Chondrocyte (in vitro differentiated cells): ENCODE data around the gene TMEM170A. TPM values are rescaled to one million over a fixed set of nuclear protein-coding genes. Genes with fewer than 3 reads are reported as not detected.
"Not testable (repeated sequence)": the region's sequence is repeated elsewhere in the genome, so short reads cannot be mapped to it uniquely, and the experiment has no call there.

Experiments
- DNase-seq: peaks from one replicate; pipeline ENCODE4 v3.0.0; 2021; ENCODE audit warnings: mixed read lengths, low spot score
- H3K27ac Mint-ChIP-seq: one replicate; pipeline ENCODE4 v1.8.0; 2021; ENCODE audit warnings: mild to moderate bottlenecking, moderate library complexity, mixed read lengths; ENCODE audit not compliant: unreplicated experiment
- H3K27me3 Mint-ChIP-seq: 2 replicates; pipeline ENCODE4 v1.8.0; 2021; ENCODE audit warnings: low read depth, mixed read lengths
- H3K36me3 Mint-ChIP-seq: 2 replicates; pipeline ENCODE4 v1.8.0; 2021; ENCODE audit warnings: low read depth, mixed read lengths
- H3K4me1 Mint-ChIP-seq: 2 replicates; pipeline ENCODE4 v1.8.0; 2021; ENCODE audit warnings: low read depth, mild to moderate bottlenecking, mixed read lengths
- H3K4me3 Mint-ChIP-seq: one replicate; pipeline ENCODE4 v1.8.0; 2021; ENCODE audit warnings: mild to moderate bottlenecking, moderate library complexity, mixed read lengths; ENCODE audit not compliant: unreplicated experiment
- H3K9me3 Mint-ChIP-seq: 2 replicates; pipeline ENCODE4 v1.8.0; 2021; ENCODE audit warnings: low read depth, mixed read lengths
- CTCF ChIP-seq: fragments of 200-600 bp; sonication (generic); IDR thresholded peaks from 2 replicates; pipeline ENCODE4 v1.5.0; 2021; ENCODE audit warnings: antibody characterized with exemption, mild to moderate bottlenecking, moderate library complexity
- long read RNA-seq: library from polyadenylated mRNA; stranded (forward); transcript quantifications from one replicate; pipeline ENCODE4 v2.0.0, GENCODE V29; 2021
- total RNA-seq: library from RNA; stranded (reverse); gene quantifications from 3 replicates; pipeline ENCODE4 v1.2.1, GENCODE V29; 2021

TMEM170A gene, protein sequence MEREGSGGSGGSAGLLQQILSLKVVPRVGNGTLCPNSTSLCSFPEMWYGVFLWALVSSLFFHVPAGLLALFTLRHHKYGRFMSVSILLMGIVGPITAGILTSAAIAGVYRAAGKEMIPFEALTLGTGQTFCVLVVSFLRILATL
- 12.7 to 14.5 TPM (median 13.4 TPM) in 3 replicates for total RNA-seq
- long read RNA-seq, full-length matches to known transcripts, result 8 of 12 reads
- long read RNA-seq, partial matches to known transcripts, result 1 of 12 reads
- long read RNA-seq, other reads (novel, unspliced or antisense), result 3 of 12 reads

- Mint-ChIP-seq H3K27ac (peak within 1 kb of the TSS; percentile 94), H3K36me3 (peaks cover 2% of the 10 kb centered on the region), H3K27me3 (no peaks in the 10 kb centered on the region), H3K4me1 (peaks cover 36% of the 10 kb centered on the region), H3K9me3 (no peaks in the 10 kb centered on the region), H3K4me3 (peak within 1 kb of the TSS; percentile 89)
- peak; percentile 99 for TF ChIP-seq CTCF
- DNase-seq, result peak; percentile 100
Measured at GRCh38 chr16:75464122-75464918, at the start of gene TMEM170A. TSS of gene TMEM170A (minus strand) at chr16:75464689. CDS start at chr16:75464600, 89 bp downstream.

- Mint-ChIP-seq H3K4me1 (peaks cover 24% of the 10 kb centered on the region), H3K27me3 (no peaks in the 10 kb centered on the region), H3K36me3 (no peaks in the 10 kb centered on the region), H3K4me3 (peak overlapping the region; percentile 7), H3K27ac (peak overlapping the region; percentile 66), H3K9me3 (no peaks in the 10 kb centered on the region)
- no peak for DNase-seq
- no peak for TF ChIP-seq CTCF
Measured at GRCh38 chr16:75506574-75506973, 42.1 kb upstream of the TMEM170A start.

GRCh38 chr16:75506107-75506506 is 41.6 kb upstream of the TMEM170A start:
- no peaks in the 10 kb centered on the region for H3K27me3 Mint-ChIP-seq
- no peak for TF ChIP-seq CTCF
- H3K27ac Mint-ChIP-seq, result peak overlapping the region; percentile 66
- no peak for DNase-seq
- no peaks in the 10 kb centered on the region for H3K36me3 Mint-ChIP-seq
- H3K9me3 Mint-ChIP-seq, result no peaks in the 10 kb centered on the region
- no peak overlapping the region for H3K4me3 Mint-ChIP-seq
- H3K4me1 Mint-ChIP-seq, result peaks cover 26% of the 10 kb centered on the region

- TF ChIP-seq CTCF, result no peak
- Mint-ChIP-seq H3K4me3 (no peak overlapping the region), H3K4me1 (peaks cover 25% of the 10 kb centered on the region), H3K27me3 (no peaks in the 10 kb centered on the region), H3K27ac (no peak overlapping the region), H3K9me3 (no peaks in the 10 kb centered on the region), H3K36me3 (no peaks in the 10 kb centered on the region)
- no peak for DNase-seq
Measured at GRCh38 chr16:75503801-75504200, 39.3 kb upstream of the TMEM170A start.

- Mint-ChIP-seq H3K4me3 (no peak overlapping the region), H3K4me1 (peaks cover 32% of the 10 kb centered on the region), H3K9me3 (no peaks in the 10 kb centered on the region), H3K36me3 (no peaks in the 10 kb centered on the region), H3K27ac (no peak overlapping the region), H3K27me3 (no peaks in the 10 kb centered on the region)
- DNase-seq, result no peak
- TF ChIP-seq CTCF, result no peak
Measured at GRCh38 chr16:75502916-75503605, 38.6 kb upstream of the TMEM170A start.

- not testable (repeated sequence) for H3K27me3 Mint-ChIP-seq, H3K4me3 Mint-ChIP-seq, H3K36me3 Mint-ChIP-seq, H3K9me3 Mint-ChIP-seq, DNase-seq
- peaks cover 31% of the 10 kb centered on the region for H3K4me1 Mint-ChIP-seq
- peak overlapping the region; percentile 66 for H3K27ac Mint-ChIP-seq
Measured at GRCh38 chr16:75501820-75502219, 37.3 kb upstream of the TMEM170A start.
